Uterus (tissue), 4 donors: ENCODE results near the gene THBS2. TPM values are rescaled to one million over a fixed set of nuclear protein-coding genes. Genes with fewer than 3 reads are reported as not detected.

ENCODE experiments used
- DNase-seq, 2 donors: peaks; one replicate each; pipeline ENCODE4 v3.0.0-alpha.2; 2019 to 2020
- H3K27ac ChIP-seq, 2 donors: fragments of 200-600 bp; sonication (generic); 1 replicate in 1 of 2; 2 replicates in 1 of 2; pipeline ENCODE4 v1.5.1; 2016 to 2018
- H3K27me3 ChIP-seq, 2 donors: fragments of 200-600 bp; sonication (generic); one replicate each; pipeline ENCODE4 v1.5.1; 2018 to 2019; ENCODE audit warnings: control low read depth in 1 of 2
- H3K36me3 ChIP-seq, 2 donors: fragments of 200-600 bp; sonication (generic); one replicate each; pipeline ENCODE4 v1.5.1; 2019; ENCODE audit warnings: control low read depth in 1 of 2
- H3K4me1 ChIP-seq, 2 donors: fragments of 200-600 bp; sonication (generic); one replicate each; pipeline ENCODE4 v1.5.1; 2018 to 2019; ENCODE audit warnings: control low read depth in 1 of 2
- H3K4me3 ChIP-seq, 2 donors: fragments of 200-600 bp; sonication (generic); 1 replicate in 1 of 2; 2 replicates in 1 of 2; pipeline ENCODE4 v1.5.1; 2018 to 2019; ENCODE audit warnings: mild to moderate bottlenecking in 1 of 2
- H3K9me3 ChIP-seq, 2 donors: fragments of 200-600 bp; sonication (generic); one replicate each; pipeline ENCODE4 v1.5.1; 2019; ENCODE audit warnings: control low read depth in 1 of 2
- CTCF ChIP-seq, 4 experiments: fragments of 200-600 bp in 2 of 4; fragments of 450-650 bp in 2 of 4; sonication (generic) in 2 of 4; IDR thresholded peaks; one replicate each; pipeline ENCODE4 v1.5.1; 2016 to 2019; ENCODE audit warnings: antibody characterized with exemption in 4 of 4, mild to moderate bottlenecking in 2 of 4, moderate library complexity in 1 of 4
- POLR2A ChIP-seq, 2 donors: fragments of 450-650 bp; IDR thresholded peaks; one replicate each; pipeline ENCODE4 v1.6.1; 2016; ENCODE audit warnings: antibody characterized with exemption in 2 of 2, mild to moderate bottlenecking in 1 of 2, moderate library complexity in 1 of 2
- intact Hi-C: fragments of 100-400 bp; cut with DNase I; formaldehyde crosslinking; loops from one replicate; pipeline ENCODE4 v1.15.1; 2023; ENCODE audit warnings: low total_unique reads
- total RNA-seq, 4 donors: library from RNA; depleted of rRNA in 3 of 4; stranded (reverse); fragments of >200 nt in 3 of 4; gene quantifications; one replicate each; pipeline versions ENCODE4 v1.1.0 to v1.2.4, GENCODE V29; 2014 to 2023
- donor health status: DM: yes; HTN: yes; CAD: no.

The THBS2 gene
- total RNA-seq, 4 donors from 2014 or later = 84.0 to 224 (median 136) TPM

- no peak for TF ChIP-seq CTCF (IDR thresholded peaks at IDR 0.05)
- no peak for TF ChIP-seq POLR2A (IDR thresholded peaks at IDR 0.05)
- Histone ChIP-seq H3K36me3 (no peaks in the 10 kb centered on the region), H3K9me3 (no peaks in the 10 kb centered on the region), H3K4me1 (no peaks in the 10 kb centered on the region), H3K4me3 (peak overlapping the region; percentile 39 to 52), H3K27me3 (no peaks in the 10 kb centered on the region), H3K27ac (peak overlapping the region; percentile 83)
- intact Hi-C loops = no loop called here
- peak in 1 of 2 donors; percentile 22 for DNase-seq
These were observed 1.7 kb downstream of the THBS2 start for GRCh38 chr6:169251822-169252504.

- intact Hi-C loops = no loop called here
- Histone ChIP-seq H3K4me3 (peak overlapping the region; percentile 39 to 52), H3K27ac (peak overlapping the region; percentile 83), H3K27me3 (no peaks in the 10 kb centered on the region), H3K9me3 (no peaks in the 10 kb centered on the region), H3K4me1 (no peaks in the 10 kb centered on the region), H3K36me3 (no peaks in the 10 kb centered on the region)
- no peak for TF ChIP-seq CTCF (IDR thresholded peaks at IDR 0.05)
- no peak for TF ChIP-seq POLR2A (IDR thresholded peaks at IDR 0.05)
- DNase-seq = peak in 1 of 2 donors; percentile 28
These were observed 2.3 kb downstream of the THBS2 start for GRCh38 chr6:169251371-169251802.

- Histone ChIP-seq H3K27ac (peak overlapping the region; percentile 83), H3K9me3 (no peaks in the 10 kb centered on the region), H3K4me3 (peak overlapping the region in 1 of 2 donors; percentile 52), H3K27me3 (no peaks in the 10 kb centered on the region), H3K4me1 (no peaks in the 10 kb centered on the region), H3K36me3 (no peaks in the 10 kb centered on the region)
- TF ChIP-seq CTCF (IDR thresholded peaks at IDR 0.05) = no peak
- peak in 1 of 2 donors; percentile 25 for TF ChIP-seq POLR2A (IDR thresholded peaks at IDR 0.05)
- intact Hi-C loops = no loop called here
- DNase-seq = peak in 1 of 2 donors; percentile 73
These were observed 3.0 kb downstream of the THBS2 start for GRCh38 chr6:169250660-169251059.

- no peak for TF ChIP-seq CTCF (IDR thresholded peaks at IDR 0.05)
- TF ChIP-seq POLR2A (IDR thresholded peaks at IDR 0.05) = no peak
- intact Hi-C loops = no loop called here
These were observed 4.6 kb downstream of the THBS2 start for GRCh38 chr6:169249057-169249456.

GRCh38 chr6:169248521-169248971, 5.1 kb downstream of the THBS2 start:
- TF ChIP-seq CTCF (IDR thresholded peaks at IDR 0.05) (no peak), POLR2A (IDR thresholded peaks at IDR 0.05) (no peak)
- no peaks in the 10 kb centered on the region for H3K36me3 ChIP-seq
- H3K4me3 ChIP-seq = no peak overlapping the region
- no peaks in the 10 kb centered on the region for H3K9me3 ChIP-seq
- intact Hi-C loops = no loop called here
- no peaks in the 10 kb centered on the region for H3K4me1 ChIP-seq
- H3K27me3 ChIP-seq = no peaks in the 10 kb centered on the region
- DNase-seq = peak; percentile 24 to 28
- no peak overlapping the region for H3K27ac ChIP-seq

More at GRCh38 chr6:169249057-169249456, 4.6 kb downstream of the THBS2 start:
- peak; percentile 17 to 31 for DNase-seq
- Histone ChIP-seq H3K36me3 (no peaks in the 10 kb centered on the region), H3K4me3 (no peak overlapping the region), H3K27ac (no peak overlapping the region), H3K4me1 (no peaks in the 10 kb centered on the region), H3K27me3 (no peaks in the 10 kb centered on the region), H3K9me3 (no peaks in the 10 kb centered on the region)
